Stimulated activated CD8-positive, alpha-beta memory T cell treated with anti-CD3 and anti-CD28 coated beads, Interleukin-15, amount 100 ng/mL, for 24 hours (primary cell): Measurements from ENCODE around the gene USP31.
"Not testable (repeated sequence)": the region's sequence is repeated elsewhere in the genome, so short reads cannot be mapped to it uniquely, and the experiment has no call there.

Experiments used
- DNase-seq: peaks from one replicate; pipeline ENCODE4 v3.0.0-alpha.2; 2020; ENCODE audit warnings: low read depth

Gene USP31

GRCh38 chr16:23131436-23131835 is 17.8 kb downstream of the USP31 start:
- DNase-seq: no peak

- DNase-seq: no peak
Measured at GRCh38 chr16:23131036-23131435, 18.2 kb downstream of the USP31 start.

- DNase-seq: no peak
Measured at GRCh38 chr16:23129686-23130085, 19.6 kb downstream of the USP31 start.

- no peak for DNase-seq
Measured at GRCh38 chr16:23128056-23128455, 21.2 kb downstream of the USP31 start.

GRCh38 chr16:23125277-23125676 is 24.0 kb downstream of the USP31 start:
- no peak for DNase-seq

- DNase-seq: no peak
Measured at GRCh38 chr16:23124315-23124714, 24.9 kb downstream of the USP31 start.

GRCh38 chr16:23122144-23122543 is 27.1 kb downstream of the USP31 start:
- DNase-seq: no peak

- DNase-seq: no peak
Measured at GRCh38 chr16:23121024-23121423, 28.2 kb downstream of the USP31 start.

- DNase-seq: no peak
Measured at GRCh38 chr16:23120562-23120961, 28.7 kb downstream of the USP31 start.

GRCh38 chr16:23119570-23119969 is 29.7 kb downstream of the USP31 start:
- DNase-seq: no peak

- no peak for DNase-seq
Measured at GRCh38 chr16:23114131-23114904, 34.9 kb downstream of the USP31 start.

- no peak for DNase-seq
Measured at GRCh38 chr16:23113185-23113584, 36.1 kb downstream of the USP31 start.

- no peak for DNase-seq
Measured at GRCh38 chr16:23110257-23110899, 38.9 kb downstream of the USP31 start.

GRCh38 chr16:23107936-23108335 is 41.3 kb downstream of the USP31 start:
- DNase-seq: no peak

GRCh38 chr16:23107117-23107516 is 42.1 kb downstream of the USP31 start:
- no peak for DNase-seq

- DNase-seq: no peak
Measured at GRCh38 chr16:23105309-23105708, 43.9 kb downstream of the USP31 start.

- DNase-seq: no peak
Measured at GRCh38 chr16:23104032-23104955, 45.0 kb downstream of the USP31 start.

- DNase-seq: no peak
Measured at GRCh38 chr16:23103603-23104002, 45.6 kb downstream of the USP31 start.

GRCh38 chr16:23101012-23101550 is 48.2 kb downstream of the USP31 start:
- DNase-seq: no peak

GRCh38 chr16:23096450-23096849 is 52.8 kb downstream of the USP31 start:
- not testable (repeated sequence) for DNase-seq

GRCh38 chr16:23094136-23094535 is 55.1 kb downstream of the USP31 start:
- not testable (repeated sequence) for DNase-seq

- no peak for DNase-seq
Measured at GRCh38 chr16:23092801-23093117, 56.5 kb downstream of the USP31 start.
